Fibroblast of villous mesenchyme (primary cell): ENCODE measurements around the gene ZMYND11. TPM values are rescaled to one million over a fixed set of nuclear protein-coding genes. Genes with fewer than 3 reads are reported as not detected.

Source experiments
- DNase-seq: peaks from one replicate; pipeline ENCODE4 v3.0.0-alpha.2; 2010; ENCODE audit warnings: low read depth
- H3K4me3 ChIP-seq: 2 replicates; pipeline ENCODE4 v1.5.1; 2011; ENCODE audit warnings: low read depth, mild to moderate bottlenecking, low read length
- total RNA-seq: library from RNA; depleted of rRNA; stranded (reverse); fragments of >200 nt; gene quantifications from 2 replicates; pipeline ENCODE4 v1.2.3, GENCODE V29; 2012
- TF ChIP-seq, protein P1 (sequence below): IDR thresholded peaks from 2 replicates; pipeline ENCODE4 v1.5.1; 2012; ENCODE audit warnings: low read depth, mild to moderate bottlenecking, low read length; ENCODE audit not compliant: insufficient read depth

The ZMYND11 gene
- total RNA-seq, 1 donor = 53.5 TPM

- TF ChIP-seq, protein P1, sequence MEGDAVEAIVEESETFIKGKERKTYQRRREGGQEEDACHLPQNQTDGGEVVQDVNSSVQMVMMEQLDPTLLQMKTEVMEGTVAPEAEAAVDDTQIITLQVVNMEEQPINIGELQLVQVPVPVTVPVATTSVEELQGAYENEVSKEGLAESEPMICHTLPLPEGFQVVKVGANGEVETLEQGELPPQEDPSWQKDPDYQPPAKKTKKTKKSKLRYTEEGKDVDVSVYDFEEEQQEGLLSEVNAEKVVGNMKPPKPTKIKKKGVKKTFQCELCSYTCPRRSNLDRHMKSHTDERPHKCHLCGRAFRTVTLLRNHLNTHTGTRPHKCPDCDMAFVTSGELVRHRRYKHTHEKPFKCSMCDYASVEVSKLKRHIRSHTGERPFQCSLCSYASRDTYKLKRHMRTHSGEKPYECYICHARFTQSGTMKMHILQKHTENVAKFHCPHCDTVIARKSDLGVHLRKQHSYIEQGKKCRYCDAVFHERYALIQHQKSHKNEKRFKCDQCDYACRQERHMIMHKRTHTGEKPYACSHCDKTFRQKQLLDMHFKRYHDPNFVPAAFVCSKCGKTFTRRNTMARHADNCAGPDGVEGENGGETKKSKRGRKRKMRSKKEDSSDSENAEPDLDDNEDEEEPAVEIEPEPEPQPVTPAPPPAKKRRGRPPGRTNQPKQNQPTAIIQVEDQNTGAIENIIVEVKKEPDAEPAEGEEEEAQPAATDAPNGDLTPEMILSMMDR = peak; percentile 50
- no peak overlapping the region for H3K4me3 ChIP-seq
- no peak for DNase-seq
Measured at GRCh38 chr10:287814-288213, 152.6 kb downstream of the ZMYND11 start.

- TF ChIP-seq, protein P1 = no peak
- no peak for DNase-seq
- no peak overlapping the region for H3K4me3 ChIP-seq
Measured at GRCh38 chr10:288316-289200, 153.3 kb downstream of the ZMYND11 start.

GRCh38 chr10:289581-289980 lies 154.3 kb downstream of the ZMYND11 start:
- no peak for DNase-seq
- no peak overlapping the region for H3K4me3 ChIP-seq
- TF ChIP-seq, protein P1 = no peak

DNA sequence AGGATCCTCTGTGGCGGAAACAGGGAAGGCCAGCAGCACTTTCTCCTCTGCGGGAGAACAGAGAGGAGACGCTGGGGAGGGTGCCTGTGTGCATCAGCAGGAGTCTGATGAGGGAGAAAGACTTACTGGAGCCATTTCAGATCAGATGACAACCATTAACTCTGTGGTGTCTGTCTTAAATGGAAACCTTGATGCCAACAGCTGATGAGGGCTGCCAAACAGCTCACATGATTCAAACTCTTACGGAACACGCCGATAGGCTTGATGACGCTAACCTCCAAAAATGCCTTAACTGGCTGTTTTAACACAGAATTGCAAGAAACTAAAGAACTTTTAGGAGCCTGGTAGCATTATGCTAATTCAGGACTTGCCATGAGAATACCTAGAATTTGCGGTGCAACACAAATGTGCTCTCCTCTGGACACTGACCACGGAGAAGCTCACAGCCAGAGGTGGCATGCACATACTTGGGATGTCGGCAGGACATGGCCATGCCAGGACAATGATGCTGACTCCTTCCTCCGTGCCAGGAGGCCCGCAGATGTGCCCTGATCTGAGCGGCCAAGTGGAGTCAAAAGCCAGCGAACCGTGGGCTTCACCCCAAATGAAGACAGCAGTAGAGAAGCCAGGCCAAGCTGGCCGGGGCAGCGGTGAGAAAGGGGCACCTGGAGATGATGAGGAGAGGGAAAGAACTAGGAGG lies 154.9 kb downstream of the ZMYND11 start:
- TF ChIP-seq, protein P1 = no peak
- no peak overlapping the region for H3K4me3 ChIP-seq
- DNase-seq = no peak

- H3K4me3 ChIP-seq = no peak overlapping the region
- TF ChIP-seq, protein P1 = no peak
- peak; percentile 61 for DNase-seq
Measured at GRCh38 chr10:293636-294035, 158.4 kb downstream of the ZMYND11 start.

GRCh38 chr10:297567-297966 lies 162.3 kb downstream of the ZMYND11 start:
- no peak for DNase-seq
- TF ChIP-seq, protein P1 = no peak
- no peak overlapping the region for H3K4me3 ChIP-seq
